K562 (cell line): ENCODE measurements around the gene STX18. TPM values are rescaled to one million over a fixed set of nuclear protein-coding genes. Genes with fewer than 3 reads are reported as not detected.

Source experiments
- BACH1 ChIP-seq: fragments of 200-800 bp; sonication (Bioruptor generic); IDR thresholded peaks from 2 replicates; pipeline ENCODE4 v1.6.1; 2016; ENCODE audit warnings: missing genetic modification characterization, missing compliant biosample characterization
- BHLHE40 ChIP-seq: IDR thresholded peaks from 2 replicates; pipeline ENCODE4 v1.6.1; 2011; ENCODE audit warnings: low read length, improper control_type of control experiment
- E2F4 ChIP-seq: sonication (generic); formaldehyde crosslinking; IDR thresholded peaks from 2 replicates; pipeline ENCODE4 v1.8.0; 2022; ENCODE audit warnings: mild to moderate bottlenecking, low read depth, missing genetic modification reagents
- ELK1 ChIP-seq: sonication (generic); formaldehyde crosslinking; IDR thresholded peaks from 2 replicates; pipeline ENCODE4 v1.8.1; 2022; ENCODE audit warnings: missing genetic modification reagents
- MXD1 ChIP-seq: fragments of 250-450 bp; sonication (Bioruptor Pico); IDR thresholded peaks from 2 replicates; pipeline ENCODE4 v1.8.0; 2021; ENCODE audit warnings: borderline replicate concordance, mild to moderate bottlenecking, moderate library complexity; ENCODE audit not compliant: poor library complexity, severe bottlenecking
- PREB ChIP-seq: sonication (generic); formaldehyde crosslinking; IDR thresholded peaks from 2 replicates; pipeline ENCODE4 v1.8.1; 2023; ENCODE audit warnings: mild to moderate bottlenecking, missing genetic modification reagents
- RBM34 ChIP-seq: fragments of 200-400 bp; formaldehyde crosslinking; IDR thresholded peaks from 2 replicates; pipeline ENCODE4 v1.6.1; 2018; ENCODE audit warnings: low read length, borderline replicate concordance; ENCODE audit not compliant: insufficient read depth
- RREB1 ChIP-seq: fragments of 250-450 bp; sonication (Bioruptor Pico); IDR thresholded peaks from 2 replicates; pipeline ENCODE4 v1.4.0; 2020
- STAT5A ChIP-seq: IDR thresholded peaks from 2 replicates; pipeline ENCODE4 v1.6.1; 2012; ENCODE audit warnings: low read length, inconsistent platforms, borderline replicate concordance
- UBTF ChIP-seq, 2 experiments: IDR thresholded peaks; 2 replicates each; pipeline ENCODE4 v1.6.1; 2012; ENCODE audit warnings: improper control_type of control experiment in 2 of 2, low read depth in 2 of 2, low read length in 2 of 2, borderline replicate concordance in 1 of 2
- ZNF224 ChIP-seq: sonication (generic); formaldehyde crosslinking; IDR thresholded peaks from 2 replicates; pipeline ENCODE4 v1.8.0; 2022; ENCODE audit warnings: mild to moderate bottlenecking, missing genetic modification reagents
- ZNF253 ChIP-seq: fragments of 250-450 bp; sonication (Bioruptor Pico); conservative IDR thresholded peaks from 2 replicates; pipeline ENCODE4 v1.6.1; 2021; ENCODE audit warnings: mild to moderate bottlenecking
- polyA plus RNA-seq, 8 experiments: library from polyadenylated mRNA; depleted of rRNA in 4 of 8; stranded (reverse) in 5 of 8; unstranded in 3 of 8; fragments of >200 nt; fragmentation: Nextera tagmentation in 2 of 8; fragmentation: Illumina TruSeq in 1 of 8; extraction: Ambion mirVana in 2 of 8; extraction: Trizol in 1 of 8; gene quantifications; 2 replicates each; pipeline versions ENCODE4 v1.2.1 to v1.2.3, GENCODE V29; 2011 to 2014; ENCODE audit warnings: inconsistent platforms in 1 of 8, missing spikeins in 1 of 8
- total RNA-seq, 7 experiments: library from RNA; depleted of rRNA in 6 of 7; stranded (reverse); fragments of >200 nt in 6 of 7; fragmentation: Illumina TruSeq in 2 of 7; extraction: Trizol in 2 of 7; gene quantifications; 2 replicates each; pipeline versions ENCODE4 v1.2.1 to v1.2.3, GENCODE V29; 2011 to 2021; ENCODE audit warnings: low replicate concordance in 1 of 7

STX18 gene
- total and polyA plus RNA-seq, 9 of the 15 experiments (the other 6 are each of a cell fraction or from before 2014, with no cell fraction given), result 6.2 to 41.7 (median 22.7) TPM

GRCh38 chr4:4541661-4542570 is at the start of gene STX18 (continued):
- peak; percentile 95 for TF ChIP-seq RREB1
- TF ChIP-seq UBTF (IDR thresholded peaks at IDR 0.05; ENCODE audit: borderline replicate concordance in 1 of 2, low read depth in 2 of 2, low read length in 2 of 2), result peak in 1 of 2 experiments; percentile 86; a peak in 2 of 4 replicates
- no peak for TF ChIP-seq BACH1
- TF ChIP-seq PREB (CRISPR knock-in tag), result no peak
- no peak for TF ChIP-seq ZNF253
- TF ChIP-seq ELK1 (CRISPR knock-in tag), result no peak
- peak; percentile 73 for TF ChIP-seq MXD1 (CRISPR knock-in tag)
- TF ChIP-seq BHLHE40, result peak; percentile 53
- no peak for TF ChIP-seq RBM34
- peak; percentile 83 for TF ChIP-seq E2F4
- peak; percentile 16; the same call in 1 of the 2 replicates for TF ChIP-seq STAT5A
- no peak for TF ChIP-seq ZNF224
